ENCODE data around the gene KIAA0753. TPM values are rescaled to one million over a fixed set of nuclear protein-coding genes. Genes with fewer than 3 reads are reported as not detected.
A peak's percentile ranks its signal among the peaks of the same experiment; 100 is the strongest.

Gene KIAA0753
- total and polyA plus RNA-seq, 2 of the 13 experiments (the other 11 are each of a cell fraction or from before 2014, with no cell fraction given), result 5.2 to 9.1 TPM

- no peak for TF ChIP-seq RFXAP (CRISPR knock-in tag; IDR thresholded peaks at IDR 0.05; ENCODE audit: borderline replicate concordance)
- TF ChIP-seq NR1H2 (CRISPR knock-in tag; IDR thresholded peaks at IDR 0.05; ENCODE audit: borderline replicate concordance, low read depth), result no peak
- TF ChIP-seq ZGPAT (CRISPR knock-in tag; IDR thresholded peaks at IDR 0.05), result no peak
- no peak for TF ChIP-seq MIER2 (CRISPR knock-in tag; IDR thresholded peaks at IDR 0.05)
- no peak for TF ChIP-seq ZBTB37 (CRISPR knock-in tag; IDR thresholded peaks at IDR 0.05)
- TF ChIP-seq FOXK1 (CRISPR knock-in tag; IDR thresholded peaks at IDR 0.05; ENCODE audit: borderline replicate concordance, low read depth), result no peak
- TF ChIP-seq POLR2G (IDR thresholded peaks at IDR 0.05; ENCODE audit: low read depth, low read length), result peak; percentile 21; the same call in 1 of the 2 replicates
- no peak for TF ChIP-seq ZNF30 (CRISPR knock-in tag; IDR thresholded peaks at IDR 0.05)
- no peak for TF ChIP-seq HNF4G (IDR thresholded peaks at IDR 0.05; ENCODE audit: borderline replicate concordance, low read depth, low read length)
- TF ChIP-seq HNF4G (CRISPR knock-in tag; IDR thresholded peaks at IDR 0.05; ENCODE audit: borderline replicate concordance, low read depth), result no peak
- TF ChIP-seq BORCS8-MEF2B (CRISPR knock-in tag; IDR thresholded peaks at IDR 0.05), result no peak
- TF ChIP-seq PHF21A (CRISPR knock-in tag; IDR thresholded peaks at IDR 0.05), result no peak
- no peak for TF ChIP-seq THAP11 (CRISPR knock-in tag; IDR thresholded peaks at IDR 0.05)
- no peak for TF ChIP-seq HIC2 (CRISPR knock-in tag; IDR thresholded peaks at IDR 0.05; ENCODE audit: low read depth)
- TF ChIP-seq ZFP36L2 (CRISPR knock-in tag; IDR thresholded peaks at IDR 0.05), result no peak
- TF ChIP-seq FOXC1 (CRISPR knock-in tag; IDR thresholded peaks at IDR 0.05; ENCODE audit: borderline replicate concordance), result no peak
- TF ChIP-seq ONECUT2 (CRISPR knock-in tag; IDR thresholded peaks at IDR 0.05), result no peak
- TF ChIP-seq ZNF552 (CRISPR knock-in tag; IDR thresholded peaks at IDR 0.05; ENCODE audit: borderline replicate concordance), result no peak
- TF ChIP-seq ZFX (CRISPR knock-in tag; IDR thresholded peaks at IDR 0.05; ENCODE audit: low read depth), result 0 out of 2 replicates have a peak, but pooled peaks have one; percentile 11
- no peak for TF ChIP-seq RFX5 (IDR thresholded peaks at IDR 0.05; ENCODE audit: low read depth, low read length)
- TF ChIP-seq POLR2A (IDR thresholded peaks at IDR 0.05; ENCODE audit: insufficient read depth in 1 of 2, low read depth in 2 of 2, low read length in 2 of 2), result peak in 1 of 2 experiments; percentile 38; a peak in 2 of 4 replicates
- TF ChIP-seq ZNF224 (CRISPR knock-in tag; IDR thresholded peaks at IDR 0.05), result no peak
- no peak for TF ChIP-seq ZFP36L1 (CRISPR knock-in tag; IDR thresholded peaks at IDR 0.05)
- TF ChIP-seq ZNF784 (CRISPR knock-in tag; IDR thresholded peaks at IDR 0.05; ENCODE audit: borderline replicate concordance), result peak; percentile 43; the same call in 1 of the 2 replicates
- no peak for TF ChIP-seq ZFP62 (CRISPR knock-in tag; IDR thresholded peaks at IDR 0.05)
Observed at GRCh38 chr17:6684881-6685767, 44.6 kb upstream of the KIAA0753 start (continued).
